HepG2 (cell line): ENCODE results near the gene PEX11B. TPM values are rescaled to one million over a fixed set of nuclear protein-coding genes. Genes with fewer than 3 reads are reported as not detected.

Experiments
- ATAC-seq: fragments of 200-7000 bp; cut with Tn5 transposase; 3 replicates; pipeline ENCODE4 v1.9.1; 2020; ENCODE audit warnings: mild to moderate bottlenecking, moderate library complexity
- BruUV-seq: library from RNA; stranded (reverse); fragments of 400-500 nt; replicated peaks from 2 replicates; lab custom pipeline; 2021; lab: Mats Ljungman, UMichigan
- CTCF ChIA-PET: fragments of 300-600 bp; formaldehyde crosslinking; extraction: SDS; loops from one replicate; lab custom pipeline; 2021; ENCODE audit warnings: low total read pairs, inconsistent platforms, low intra/inter-chr PET ratio; lab: Yijun Ruan, JAX
- POLR2A ChIA-PET: fragments of 350-600 bp; sonication (Branson Sonifier 250); formaldehyde crosslinking; loops from one replicate; lab custom pipeline; 2020; ENCODE audit warnings: antibody characterized with exemption, inconsistent platforms; lab: Yijun Ruan, JAX
- DNase-seq: peaks from one replicate; pipeline ENCODE4 v3.0.0-alpha.2; 2015; ENCODE audit warnings: low spot score
- FAIRE-seq: peaks from 3 replicates; lab custom pipeline; 2011; peaks lifted over from hg19 to GRCh38; lab: Jason Lieb, UNC
- H2AFZ ChIP-seq: one replicate; pipeline ENCODE4 v1.6.1; 2011; ENCODE audit warnings: low read length, inconsistent platforms
- H3K27ac ChIP-seq: fragments of 300-600 bp; 3 replicates; pipeline ENCODE4 v1.8.0; 2011; ENCODE audit warnings: mixed run types, mild to moderate bottlenecking, mixed read lengths, low read length, inconsistent platforms; ENCODE audit not compliant: insufficient read depth; ENCODE audit errors: extremely low read length
- H3K27me3 ChIP-seq, 2 experiments: fragments of 200-600 bp in 1 of 2; 2 replicates in 1 of 2; 3 replicates in 1 of 2; pipeline versions ENCODE4 v1.6.0 to v1.8.0; 2011; ENCODE audit warnings: low read length in 2 of 2, mild to moderate bottlenecking in 2 of 2, moderate library complexity in 2 of 2, inconsistent platforms in 1 of 2; ENCODE audit not compliant: insufficient read depth in 2 of 2, control insufficient read depth in 1 of 2
- H3K36me3 ChIP-seq, 2 experiments: fragments of 200-600 bp in 1 of 2; replicated peaks in 1 of 2; 2 replicates in 1 of 2; 3 replicates in 1 of 2; pipeline versions ENCODE4 v1.5.1 to v1.8.0; 2011; ENCODE audit warnings: low read length in 2 of 2, inconsistent platforms in 1 of 2; ENCODE audit not compliant: insufficient read depth in 2 of 2, control insufficient read depth in 1 of 2
- H3K4me1 ChIP-seq: 2 replicates; pipeline ENCODE4 v1.5.1; 2012; ENCODE audit warnings: low read length, inconsistent platforms; ENCODE audit not compliant: insufficient read depth
- H3K4me2 ChIP-seq: 2 replicates; pipeline ENCODE4 v1.6.0; 2011; ENCODE audit warnings: low read depth, low read length, inconsistent platforms
- H3K4me3 ChIP-seq, 3 experiments: fragments of 200-600 bp in 1 of 3; sonication (generic), shearing (Covaris generic) in 1 of 3; replicated peaks in 1 of 3; 2 replicates each; pipeline ENCODE4 v1.5.1; 2011 to 2016; ENCODE audit warnings: low read length in 3 of 3, inconsistent platforms in 2 of 3, low read depth in 2 of 3, mild to moderate bottlenecking in 2 of 3, control low read depth in 1 of 3, mixed read lengths in 1 of 3; ENCODE audit not compliant: insufficient read depth in 1 of 3
- H3K79me2 ChIP-seq: one replicate; pipeline ENCODE4 v1.6.1; 2011; ENCODE audit warnings: low read length, inconsistent platforms; ENCODE audit not compliant: insufficient read depth
- H3K9ac ChIP-seq: 2 replicates; pipeline ENCODE4 v1.6.0; 2011; ENCODE audit warnings: mild to moderate bottlenecking, low read depth, low read length, inconsistent platforms; ENCODE audit not compliant: insufficient read depth
- H3K9me3 ChIP-seq: 2 replicates; pipeline ENCODE4 v1.5.1; 2012; ENCODE audit warnings: mild to moderate bottlenecking, low read length
- H4K20me1 ChIP-seq: 2 replicates; pipeline ENCODE4 v1.6.0; 2011; ENCODE audit warnings: inconsistent platforms, mild to moderate bottlenecking, low read length, moderate library complexity; ENCODE audit not compliant: insufficient read depth
- ELF4 ChIP-seq: sonication (generic); formaldehyde crosslinking; IDR thresholded peaks from 2 replicates; pipeline ENCODE4 v1.5.0; 2020; ENCODE audit warnings: missing genetic modification reagents, mild to moderate bottlenecking, moderate library complexity, borderline replicate concordance
- PRMT3 ChIP-seq: sonication (generic); formaldehyde crosslinking; IDR thresholded peaks from 2 replicates; pipeline ENCODE4 v1.8.1; 2022; ENCODE audit warnings: low read depth, mild to moderate bottlenecking, moderate library complexity, missing genetic modification reagents, borderline replicate concordance
- REPIN1 ChIP-seq: sonication (generic); formaldehyde crosslinking; IDR thresholded peaks from 2 replicates; pipeline ENCODE4 v1.8.0; 2022; ENCODE audit warnings: missing genetic modification reagents, low read depth, mild to moderate bottlenecking, borderline replicate concordance
- WIZ ChIP-seq: sonication (generic); formaldehyde crosslinking; IDR thresholded peaks from 2 replicates; pipeline ENCODE4 v1.5.1; 2020; ENCODE audit warnings: mild to moderate bottlenecking, missing genetic modification reagents
- WGBS: methylation state at CpG from one replicate; pipeline ENCODE4 v1.1.6; 2017; ENCODE audit warnings: low lambda C conversion rate; 5-methylcytosine and 5-hydroxymethylcytosine counted together
- in situ Hi-C: cut with HindIII; loops from 2 replicates; pipeline ENCODE4 v1.10.0; 2017; ENCODE audit warnings: low pct_unique_long_range_greater_than_20kb; ENCODE audit not compliant: extremely low pct_ligation_motif_present
- intact Hi-C: fragments of 100-400 bp; cut with micrococcal nuclease; formaldehyde crosslinking; loops from one replicate; pipeline ENCODE4 v1.10.0; 2022; ENCODE audit not compliant: unreplicated experiment
- polyA plus RNA-seq, 8 experiments: library from polyadenylated mRNA; depleted of rRNA in 3 of 8; stranded (reverse) in 7 of 8; unstranded in 1 of 8; fragments of >200 nt; fragmentation: Illumina TruSeq in 4 of 8; extraction: Trizol in 4 of 8; gene quantifications; 2 replicates each; pipeline versions ENCODE4 v1.2.1 to v1.2.3, GENCODE V29; 2011 to 2016; ENCODE audit warnings: low read depth in 4 of 8, missing spikeins in 1 of 8, mixed read lengths in 1 of 8; ENCODE audit not compliant: insufficient read depth in 1 of 8
- total RNA-seq, 5 experiments: library from RNA; depleted of rRNA; stranded (reverse); fragments of >200 nt; fragmentation: Illumina TruSeq; extraction: Trizol; gene quantifications; 2 replicates each; pipeline ENCODE4 v1.2.3, GENCODE V29; 2016; ENCODE audit warnings: low read depth in 1 of 5
- TF ChIP-seq, protein P1 (sequence below): sonication (generic); formaldehyde crosslinking; IDR thresholded peaks from 2 replicates; pipeline ENCODE4 v1.4.0; 2020; ENCODE audit warnings: missing genetic modification reagents, borderline replicate concordance

PEX11B gene
- total and polyA plus RNA-seq, 2 of the 13 experiments (the other 11 are each of a cell fraction or from before 2014, with no cell fraction given) = 21.6 to 48.4 TPM

DNA sequence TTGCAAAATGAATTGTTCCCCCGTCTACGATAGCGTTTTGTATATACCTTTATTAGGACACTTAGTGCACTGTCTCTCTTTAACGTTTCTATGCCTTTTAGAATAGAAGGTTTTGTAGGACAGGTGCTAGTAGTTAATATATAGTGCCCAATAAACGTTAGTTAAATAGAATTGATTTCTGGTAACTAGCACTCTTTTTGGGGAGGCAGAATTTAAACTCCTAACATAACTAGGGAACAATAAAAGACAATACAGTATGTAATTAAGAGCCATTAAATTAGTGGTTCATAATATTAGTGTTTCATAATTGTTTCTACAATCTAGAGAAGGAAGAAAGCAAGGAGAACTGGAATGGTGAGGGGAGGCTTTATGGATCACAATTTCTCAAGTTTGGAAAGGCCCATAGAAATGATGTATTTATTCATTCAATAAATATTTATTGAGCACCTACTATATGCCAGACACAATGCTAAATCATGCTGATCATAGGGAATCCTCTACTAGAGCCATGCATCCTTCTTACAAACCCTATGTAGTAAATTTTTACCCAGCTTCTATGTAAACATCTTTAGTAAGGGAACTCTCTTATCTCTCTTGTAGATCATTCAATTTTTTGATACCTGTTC lies 46.7 kb upstream of the PEX11B start:
- ATAC-seq (no peak), DNase-seq (no peak), FAIRE-seq (no peak)
- 0% methylated on average over 5 of the region's 5 CpGs for WGBS
- H3K4me1 ChIP-seq = peaks cover 35% of the 10 kb centered on the region
- H3K4me3 ChIP-seq = peak overlapping the region; percentile 77 to 84 (median 82); a peak in 5 of 6 replicates
- CTCF ChIA-PET = no interaction called here
- no peaks in the 10 kb centered on the region for H3K79me2 ChIP-seq
- POLR2A ChIA-PET = interaction anchor here (0.7 to 3.4 kb wide), 18 partner anchors 8 to 106 kb away, joined by 3 to 51 read pairs (median 6); partner anchors contain the start of genes PEX11B, PIAS3 and RBM8A
- peaks cover 0 to 19% of the 10 kb centered on the region in 2 experiments; a peak in 3 of 5 replicates for H3K27me3 ChIP-seq
- peak overlapping the region; percentile 70 for H3K27ac ChIP-seq
- in situ Hi-C loops (no loop called here), intact Hi-C loops (loop anchor here (2.0 kb wide), 1 partner anchor 38 kb away; the partner anchor contains the start of gene RBM8A)
- BruUV-seq = TSS peak; percentile 85
- H3K4me2 ChIP-seq = peak overlapping the region; percentile 93
- no peaks in the 10 kb centered on the region for H4K20me1 ChIP-seq
- H3K9ac ChIP-seq = peak overlapping the region; percentile 78
- no peaks in the 10 kb centered on the region for H3K36me3 ChIP-seq
- no peak overlapping the region for H2AFZ ChIP-seq
- TF ChIP-seq WIZ (no peak), PRMT3 (no peak), REPIN1 (no peak), ELF4 (0 out of 2 replicates have a peak, but pooled peaks have one; percentile 16)
- TF ChIP-seq, protein P1, sequence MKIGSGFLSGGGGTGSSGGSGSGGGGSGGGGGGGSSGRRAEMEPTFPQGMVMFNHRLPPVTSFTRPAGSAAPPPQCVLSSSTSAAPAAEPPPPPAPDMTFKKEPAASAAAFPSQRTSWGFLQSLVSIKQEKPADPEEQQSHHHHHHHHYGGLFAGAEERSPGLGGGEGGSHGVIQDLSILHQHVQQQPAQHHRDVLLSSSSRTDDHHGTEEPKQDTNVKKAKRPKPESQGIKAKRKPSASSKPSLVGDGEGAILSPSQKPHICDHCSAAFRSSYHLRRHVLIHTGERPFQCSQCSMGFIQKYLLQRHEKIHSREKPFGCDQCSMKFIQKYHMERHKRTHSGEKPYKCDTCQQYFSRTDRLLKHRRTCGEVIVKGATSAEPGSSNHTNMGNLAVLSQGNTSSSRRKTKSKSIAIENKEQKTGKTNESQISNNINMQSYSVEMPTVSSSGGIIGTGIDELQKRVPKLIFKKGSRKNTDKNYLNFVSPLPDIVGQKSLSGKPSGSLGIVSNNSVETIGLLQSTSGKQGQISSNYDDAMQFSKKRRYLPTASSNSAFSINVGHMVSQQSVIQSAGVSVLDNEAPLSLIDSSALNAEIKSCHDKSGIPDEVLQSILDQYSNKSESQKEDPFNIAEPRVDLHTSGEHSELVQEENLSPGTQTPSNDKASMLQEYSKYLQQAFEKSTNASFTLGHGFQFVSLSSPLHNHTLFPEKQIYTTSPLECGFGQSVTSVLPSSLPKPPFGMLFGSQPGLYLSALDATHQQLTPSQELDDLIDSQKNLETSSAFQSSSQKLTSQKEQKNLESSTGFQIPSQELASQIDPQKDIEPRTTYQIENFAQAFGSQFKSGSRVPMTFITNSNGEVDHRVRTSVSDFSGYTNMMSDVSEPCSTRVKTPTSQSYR (CRISPR knock-in tag) = no peak
- H3K9me3 ChIP-seq = no peaks in the 10 kb centered on the region
